ENCODE data around the gene CRYBA1. TPM values are rescaled to one million over a fixed set of nuclear protein-coding genes. Genes with fewer than 3 reads are reported as not detected.

CRYBA1 gene
- polyA plus RNA-seq, 3 donors, result not detected

DNA sequence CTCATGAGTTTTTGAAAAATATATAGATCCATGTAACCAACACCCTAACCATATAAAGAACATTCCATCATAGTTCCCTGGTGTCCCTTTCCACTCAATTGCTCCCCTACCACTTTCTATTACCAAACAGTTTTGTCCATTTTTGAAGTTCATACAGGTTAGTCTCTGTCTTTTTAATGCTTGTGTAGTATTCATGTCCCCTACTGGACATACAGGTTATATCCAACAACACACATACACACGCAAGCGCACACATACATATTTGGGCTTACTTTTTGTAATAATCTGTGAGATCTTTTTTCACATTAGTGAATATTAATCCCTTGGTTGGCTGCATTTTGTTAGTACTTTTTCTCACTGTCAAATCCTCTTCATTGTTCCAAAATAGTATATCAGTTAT is 6.4 kb downstream of the CRYBA1 start:
- peaks cover 16 to 37% of the 10 kb centered on the region in 2 donors for H3K36me3 Mint-ChIP-seq
- no peaks in the 10 kb centered on the region for H3K27me3 Mint-ChIP-seq (ENCODE audit: low read depth in 3 of 3)
- H2AFZ ChIP-seq (ENCODE audit: insufficient read depth, low read depth, low read length, poor library complexity, severe bottlenecking), result no peak overlapping the region
- no peak overlapping the region for H3K27ac ChIP-seq (ENCODE audit: low read depth in 1 of 2, low read length in 2 of 2)
- peaks cover 28% of the 10 kb centered on the region for H3K79me2 ChIP-seq (ENCODE audit: insufficient read depth, low read length)
- no peak for DNase-seq
- H3K4me3 Mint-ChIP-seq, result no peak overlapping the region
- H3K9ac ChIP-seq (ENCODE audit: insufficient read depth, low read length, poor library complexity, severe bottlenecking), result no peak overlapping the region
- H3K4me2 ChIP-seq (replicated peaks; ENCODE audit: extremely low read depth, low read length, poor library complexity, severe bottlenecking), result no peak overlapping the region
- no CpG with 5 or more reads among the region's 2 CpGs for WGBS (ENCODE audit: insufficient coverage)
- H3K27me3 ChIP-seq (ENCODE audit: control insufficient read depth in 2 of 2, insufficient read depth in 2 of 2, low read length in 2 of 2), result no peaks in the 10 kb centered on the region
- peaks cover 0 to 24% of the 10 kb centered on the region in 2 donors for H3K36me3 ChIP-seq (replicated peaks in 1 of 2; ENCODE audit: control insufficient read depth in 1 of 2, insufficient read depth in 2 of 2, low read length in 2 of 2)
- no peaks in the 10 kb centered on the region for H3K9me3 ChIP-seq (replicated peaks in 1 of 2; ENCODE audit: control insufficient read depth in 1 of 2, insufficient read depth in 1 of 2, low read length in 2 of 2)
- H3K4me3 ChIP-seq (replicated peaks in 1 of 3; ENCODE audit: low read depth in 2 of 3, low read length in 3 of 3), result no peak overlapping the region
- no peak overlapping the region for H3K27ac Mint-ChIP-seq
- intact Hi-C loops (cut with micrococcal nuclease), result loop anchor here in 1 of 2 donors (5.0 kb wide), 1 partner anchor 34 kb away; no protein-coding TSS in a partner anchor
- peaks cover 48% of the 10 kb centered on the region for H3K4me1 Mint-ChIP-seq
- peaks cover 78% of the 10 kb centered on the region for H4K20me1 ChIP-seq (ENCODE audit: insufficient read depth, low read length)
- peaks cover 32 to 52% of the 10 kb centered on the region in 2 donors for H3K4me1 ChIP-seq (ENCODE audit: control insufficient read depth in 1 of 2, insufficient read depth in 2 of 2, low read length in 2 of 2)
- TF ChIP-seq, protein P1, sequence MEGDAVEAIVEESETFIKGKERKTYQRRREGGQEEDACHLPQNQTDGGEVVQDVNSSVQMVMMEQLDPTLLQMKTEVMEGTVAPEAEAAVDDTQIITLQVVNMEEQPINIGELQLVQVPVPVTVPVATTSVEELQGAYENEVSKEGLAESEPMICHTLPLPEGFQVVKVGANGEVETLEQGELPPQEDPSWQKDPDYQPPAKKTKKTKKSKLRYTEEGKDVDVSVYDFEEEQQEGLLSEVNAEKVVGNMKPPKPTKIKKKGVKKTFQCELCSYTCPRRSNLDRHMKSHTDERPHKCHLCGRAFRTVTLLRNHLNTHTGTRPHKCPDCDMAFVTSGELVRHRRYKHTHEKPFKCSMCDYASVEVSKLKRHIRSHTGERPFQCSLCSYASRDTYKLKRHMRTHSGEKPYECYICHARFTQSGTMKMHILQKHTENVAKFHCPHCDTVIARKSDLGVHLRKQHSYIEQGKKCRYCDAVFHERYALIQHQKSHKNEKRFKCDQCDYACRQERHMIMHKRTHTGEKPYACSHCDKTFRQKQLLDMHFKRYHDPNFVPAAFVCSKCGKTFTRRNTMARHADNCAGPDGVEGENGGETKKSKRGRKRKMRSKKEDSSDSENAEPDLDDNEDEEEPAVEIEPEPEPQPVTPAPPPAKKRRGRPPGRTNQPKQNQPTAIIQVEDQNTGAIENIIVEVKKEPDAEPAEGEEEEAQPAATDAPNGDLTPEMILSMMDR (IDR thresholded peaks at IDR 0.05), result no peak
- H3K9me3 Mint-ChIP-seq, result peaks cover 0 to 2% (median 0%) of the 10 kb centered on the region in 7 donors

DNA sequence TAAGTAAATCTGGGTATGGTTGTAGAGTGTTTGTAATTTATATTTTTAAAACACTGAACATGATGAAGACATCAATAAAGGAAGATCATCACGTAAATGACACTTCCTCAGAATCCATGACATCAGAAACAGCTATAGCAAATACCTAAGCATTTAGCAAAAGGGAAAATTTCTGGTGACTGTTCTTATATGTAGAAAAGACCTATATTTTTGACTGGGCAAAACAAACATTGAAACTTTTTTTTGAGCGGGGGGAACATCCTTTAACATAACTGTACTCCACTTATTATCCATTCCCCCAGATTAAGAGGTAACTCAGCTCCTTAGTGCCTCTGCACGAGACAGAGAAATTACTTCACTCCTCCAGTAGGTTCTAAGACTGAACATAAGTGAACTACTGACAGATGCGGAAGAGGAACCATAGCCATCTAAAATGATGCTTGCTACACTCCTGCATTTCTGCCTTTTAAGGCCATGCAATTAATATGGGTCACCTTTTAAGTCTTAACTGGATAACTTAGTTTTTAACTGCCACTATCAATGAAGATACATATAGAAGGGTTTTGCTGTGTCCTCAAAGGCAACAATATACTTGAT is 9.4 kb downstream of the CRYBA1 start:
- H3K36me3 ChIP-seq (replicated peaks in 1 of 2; ENCODE audit: control insufficient read depth in 1 of 2, insufficient read depth in 2 of 2, low read length in 2 of 2), result peaks cover 17 to 38% of the 10 kb centered on the region in 2 donors
- H3K4me2 ChIP-seq (replicated peaks; ENCODE audit: extremely low read depth, low read length, poor library complexity, severe bottlenecking), result peak overlapping the region; percentile 37
- Mint-ChIP-seq H3K36me3 (peaks cover 21 to 50% of the 10 kb centered on the region in 2 donors), H3K4me1 (peaks cover 59% of the 10 kb centered on the region), H3K4me3 (no peak overlapping the region), H3K9me3 (no peaks in the 10 kb centered on the region), H3K27me3 (ENCODE audit: low read depth in 3 of 3) (no peaks in the 10 kb centered on the region), H3K27ac (peak overlapping the region; percentile 88 to 95 (median 93))
- peaks cover 58% of the 10 kb centered on the region for H3K79me2 ChIP-seq (ENCODE audit: insufficient read depth, low read length)
- H3K4me3 ChIP-seq (replicated peaks in 1 of 3; ENCODE audit: low read depth in 2 of 3, low read length in 3 of 3), result no peak overlapping the region
- intact Hi-C loops (cut with micrococcal nuclease), result loop anchor here (2.0 to 5.0 kb wide), 2 partner anchors 15 to 36 kb away; partner anchors contain the start of gene NUFIP2 (in 1 of the 2)
- WGBS (ENCODE audit: insufficient coverage), result 40% methylated on average over 1 of the region's 4 CpGs
- TF ChIP-seq, protein P1 (IDR thresholded peaks at IDR 0.05), result no peak
- H2AFZ ChIP-seq (ENCODE audit: insufficient read depth, low read depth, low read length, poor library complexity, severe bottlenecking), result no peak overlapping the region
- no peaks in the 10 kb centered on the region for H3K9me3 ChIP-seq (replicated peaks in 1 of 2; ENCODE audit: control insufficient read depth in 1 of 2, insufficient read depth in 1 of 2, low read length in 2 of 2)
- H3K27ac ChIP-seq (ENCODE audit: low read depth in 1 of 2, low read length in 2 of 2), result peak overlapping the region in 1 of 2 donors; percentile 85
- no peak overlapping the region for H3K9ac ChIP-seq (ENCODE audit: insufficient read depth, low read length, poor library complexity, severe bottlenecking)
- DNase-seq, result peak; percentile 57 to 85 (median 83)
- H3K27me3 ChIP-seq (ENCODE audit: control insufficient read depth in 2 of 2, insufficient read depth in 2 of 2, low read length in 2 of 2), result no peaks in the 10 kb centered on the region
- H3K4me1 ChIP-seq (ENCODE audit: control insufficient read depth in 1 of 2, insufficient read depth in 2 of 2, low read length in 2 of 2), result peaks cover 38 to 65% of the 10 kb centered on the region in 2 donors
- peaks cover 98% of the 10 kb centered on the region for H4K20me1 ChIP-seq (ENCODE audit: insufficient read depth, low read length)

Measured in CD14-positive monocyte (primary cell).